GM08714 (cell line): ENCODE measurements around the gene MYH9.

Source experiments
- H3K4me3 ChIP-seq: fragments of 200-500 bp; sonication (Bioruptor generic); 2 replicates; pipeline ENCODE4 v1.5.1; 2014; ENCODE audit warnings: mild to moderate bottlenecking, low read length, inconsistent platforms
- ZNF274 ChIP-seq: IDR thresholded peaks from 2 replicates; pipeline ENCODE4 v1.6.1; 2012; ENCODE audit warnings: mild to moderate bottlenecking, low read depth, low read length

Gene MYH9

GRCh38 chr22:36233796-36234195, 154.0 kb downstream of the MYH9 start:
- no peak for TF ChIP-seq ZNF274
- no peak overlapping the region for H3K4me3 ChIP-seq

DNA sequence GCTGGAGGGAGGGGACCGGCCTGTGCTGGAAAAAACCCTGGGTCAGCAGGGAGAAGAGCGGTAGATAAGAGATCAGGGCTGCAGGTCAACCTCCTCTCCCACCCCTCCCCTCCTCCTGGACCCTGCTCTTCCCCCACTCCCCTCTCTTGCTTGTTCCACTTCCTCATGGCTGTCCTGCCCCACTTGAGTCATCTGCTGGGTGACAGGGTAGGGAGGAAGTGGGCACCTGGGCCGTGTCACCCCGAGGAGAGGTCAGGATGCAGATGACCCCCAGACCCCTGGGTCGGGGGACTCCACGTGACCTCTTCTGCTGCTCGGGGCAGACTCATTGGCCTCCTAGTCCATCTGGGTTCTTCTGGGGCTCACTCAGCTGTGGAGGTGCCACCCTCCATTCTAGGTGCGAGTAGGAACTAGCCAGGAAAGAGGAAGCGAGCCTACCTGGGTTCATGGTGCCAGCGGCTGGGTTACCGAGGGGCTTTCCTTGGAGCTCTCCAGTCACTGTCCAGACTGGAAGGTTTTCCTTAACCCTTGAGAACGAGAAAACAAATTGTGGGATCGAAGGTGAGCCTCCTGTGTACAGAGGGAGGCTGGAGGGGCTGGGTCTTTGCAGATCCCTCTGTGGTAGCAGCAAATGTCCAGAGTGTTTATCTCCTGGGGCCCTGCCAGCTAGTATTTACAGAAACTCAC, 154.9 kb downstream of the MYH9 start:
- TF ChIP-seq ZNF274: no peak
- no peak overlapping the region for H3K4me3 ChIP-seq
